DOHH2 (cell line): ENCODE measurements around the gene REEP3.

Experiments used
- H3F3A ChIP-seq: fragments of 200-600 bp; sonication (generic), shearing (Covaris generic); 2 replicates; pipeline ENCODE4 v1.6.0; 2016; ENCODE audit warnings: antibody characterized with exemption, mild to moderate bottlenecking; ENCODE audit not compliant: control insufficient read depth, insufficient read depth
- H3K27ac ChIP-seq: fragments of 200-600 bp; sonication (generic); 2 replicates; pipeline ENCODE4 v1.5.1; 2014; ENCODE audit warnings: low read depth, mild to moderate bottlenecking, low read length, moderate library complexity
- H3K27me3 ChIP-seq: fragments of 200-600 bp; sonication (generic); 2 replicates; pipeline ENCODE4 v1.6.1; 2014; ENCODE audit warnings: mild to moderate bottlenecking, low read length, mixed read lengths; ENCODE audit not compliant: control insufficient read depth
- H3K36me3 ChIP-seq: fragments of 200-600 bp; sonication (generic); 2 replicates; pipeline ENCODE4 v1.6.1; 2014; ENCODE audit warnings: mild to moderate bottlenecking, low read length, moderate library complexity, mixed read lengths; ENCODE audit not compliant: control insufficient read depth
- H3K4me1 ChIP-seq: fragments of 200-600 bp; sonication (generic); 2 replicates; pipeline ENCODE4 v1.6.1; 2014; ENCODE audit warnings: mild to moderate bottlenecking, low read length, mixed read lengths; ENCODE audit not compliant: control insufficient read depth
- H3K4me2 ChIP-seq: fragments of 200-600 bp; sonication (generic); 2 replicates; pipeline ENCODE4 v1.6.0; 2014; ENCODE audit warnings: mild to moderate bottlenecking, low read length, moderate library complexity
- H3K4me3 ChIP-seq: fragments of 200-600 bp; sonication (generic); 2 replicates; pipeline ENCODE4 v1.5.1; 2014; ENCODE audit warnings: mild to moderate bottlenecking, low read length, mixed read lengths
- H3K79me2 ChIP-seq: fragments of 200-600 bp; sonication (generic); 2 replicates; pipeline ENCODE4 v1.6.1; 2014; ENCODE audit warnings: mild to moderate bottlenecking, low read length, mixed read lengths; ENCODE audit not compliant: control insufficient read depth
- H3K9me2 ChIP-seq: fragments of 200-600 bp; sonication (generic); replicated peaks from 2 replicates; pipeline ENCODE4 v1.6.1; 2014; ENCODE audit warnings: mild to moderate bottlenecking, low read length, mixed read lengths; ENCODE audit not compliant: control insufficient read depth
- H3K9me3 ChIP-seq: fragments of 200-600 bp; sonication (generic); 2 replicates; pipeline ENCODE4 v1.6.1; 2014; ENCODE audit warnings: antibody characterized with exemption, low read length, mixed read lengths; ENCODE audit not compliant: control insufficient read depth, insufficient read depth
- H4K20me1 ChIP-seq: fragments of 200-600 bp; sonication (generic); 2 replicates; pipeline ENCODE4 v1.6.0; 2014; ENCODE audit warnings: low read depth, mild to moderate bottlenecking, antibody characterized with exemption, low read length, moderate library complexity; ENCODE audit not compliant: control insufficient read depth, insufficient read depth
- CTCF ChIP-seq: fragments of 200-600 bp; sonication (generic); IDR thresholded peaks from one replicate; pipeline ENCODE4 v1.5.1; 2014; ENCODE audit warnings: antibody characterized with exemption, mild to moderate bottlenecking, low read depth, low read length; ENCODE audit not compliant: poor library complexity, severe bottlenecking
- EZH2phosphoT487 ChIP-seq: fragments of 200-600 bp; sonication (generic); IDR thresholded peaks from 2 replicates; pipeline ENCODE4 v1.6.1; 2017; ENCODE audit warnings: borderline replicate concordance, mild to moderate bottlenecking, antibody characterized with exemption, low read length, moderate library complexity, mixed read lengths

Gene REEP3

GRCh38 chr10:63554657-63555056 is 33.5 kb downstream of the REEP3 start:
- no peaks in the 10 kb centered on the region for H4K20me1 ChIP-seq
- H3K4me2 ChIP-seq: peak overlapping the region; percentile 7; the same call in 1 of the 2 replicates
- no peaks in the 10 kb centered on the region for H3K36me3 ChIP-seq
- no peaks in the 10 kb centered on the region for H3K9me3 ChIP-seq
- no peaks in the 10 kb centered on the region for H3K9me2 ChIP-seq
- H3K79me2 ChIP-seq: peaks cover 13% of the 10 kb centered on the region
- TF ChIP-seq CTCF (no peak), EZH2phosphoT487 (no peak)
- no peaks in the 10 kb centered on the region for H3K27me3 ChIP-seq
- no peak overlapping the region for H3K4me3 ChIP-seq
- H3K4me1 ChIP-seq: peaks cover 21% of the 10 kb centered on the region
- no peaks in the 10 kb centered on the region for H3F3A ChIP-seq
- H3K27ac ChIP-seq: no peak overlapping the region

- H3K4me1 ChIP-seq: peaks cover 21% of the 10 kb centered on the region
- no peaks in the 10 kb centered on the region for H3K9me2 ChIP-seq
- H3K9me3 ChIP-seq: no peaks in the 10 kb centered on the region
- no peaks in the 10 kb centered on the region for H3F3A ChIP-seq
- TF ChIP-seq EZH2phosphoT487: no peak
- no peak for TF ChIP-seq CTCF
- no peak overlapping the region for H3K4me3 ChIP-seq
- no peak overlapping the region; the same call in 1 of the 2 replicates for H3K4me2 ChIP-seq
- H3K27ac ChIP-seq: no peak overlapping the region
- H3K27me3 ChIP-seq: no peaks in the 10 kb centered on the region
- H4K20me1 ChIP-seq: no peaks in the 10 kb centered on the region
- peaks cover 13% of the 10 kb centered on the region for H3K79me2 ChIP-seq
- H3K36me3 ChIP-seq: no peaks in the 10 kb centered on the region
These were observed 34.1 kb downstream of the REEP3 start for GRCh38 chr10:63555330-63555729.

GRCh38 chr10:63558132-63558784 is 37.1 kb downstream of the REEP3 start:
- H3K36me3 ChIP-seq: no peaks in the 10 kb centered on the region
- H3K9me3 ChIP-seq: no peaks in the 10 kb centered on the region
- peaks cover 17% of the 10 kb centered on the region for H3K4me1 ChIP-seq
- H3K27ac ChIP-seq: no peak overlapping the region
- H3K9me2 ChIP-seq: no peaks in the 10 kb centered on the region
- no peaks in the 10 kb centered on the region for H3F3A ChIP-seq
- no peaks in the 10 kb centered on the region for H3K27me3 ChIP-seq
- TF ChIP-seq CTCF (no peak), EZH2phosphoT487 (no peak)
- peaks cover 13% of the 10 kb centered on the region for H3K79me2 ChIP-seq
- no peak overlapping the region for H3K4me2 ChIP-seq
- H3K4me3 ChIP-seq: no peak overlapping the region
- H4K20me1 ChIP-seq: no peaks in the 10 kb centered on the region
